Neural progenitor cell (in vitro differentiated cells): ENCODE data around the gene FBN3.

Experiments used
- CTCF ChIP-seq: fragments of 200-600 bp; sonication (generic); IDR thresholded peaks from 2 replicates; pipeline ENCODE4 v1.5.1; 2017; ENCODE audit warnings: antibody characterized with exemption, mild to moderate bottlenecking
- EZH2 ChIP-seq: fragments of 200-600 bp; sonication (generic); IDR thresholded peaks from 2 replicates; pipeline ENCODE4 v1.6.1; 2017; ENCODE audit warnings: antibody characterized with exemption, mild to moderate bottlenecking, moderate library complexity

DNA sequence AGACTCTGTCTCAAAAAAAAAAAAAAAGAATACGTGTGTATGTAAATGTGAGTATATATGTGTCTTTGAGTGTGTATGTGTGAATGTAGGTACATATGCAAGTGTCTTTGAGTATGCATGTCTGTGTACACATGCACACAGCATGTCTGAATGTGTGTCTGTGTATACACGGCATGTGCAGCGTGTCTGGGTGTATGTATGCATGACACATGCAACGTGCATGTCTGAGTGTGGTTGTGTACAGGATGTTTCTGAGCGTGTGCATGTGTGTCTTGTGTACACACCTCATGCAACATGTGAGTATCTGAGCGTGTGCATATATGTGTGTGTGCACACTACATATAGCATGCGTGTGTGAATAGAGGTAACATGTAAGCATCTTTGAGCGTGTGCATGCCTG lies 20.8 kb downstream of the FBN3 start:
- TF ChIP-seq CTCF = no peak
- no peak for TF ChIP-seq EZH2
